Bronchial smooth muscle cell (primary cell): ENCODE results near the gene TMPRSS11E. TPM values are rescaled to one million over a fixed set of nuclear protein-coding genes. Genes with fewer than 3 reads are reported as not detected.

Experiments used
- total RNA-seq: library from RNA; depleted of rRNA; stranded (reverse); fragments of >200 nt; gene quantifications from 2 replicates; pipeline ENCODE4 v1.2.1, GENCODE V29; 2014

The TMPRSS11E gene
- total RNA-seq: 0.16 TPM in 1 of 2 replicates, not detected in the other

DNA sequence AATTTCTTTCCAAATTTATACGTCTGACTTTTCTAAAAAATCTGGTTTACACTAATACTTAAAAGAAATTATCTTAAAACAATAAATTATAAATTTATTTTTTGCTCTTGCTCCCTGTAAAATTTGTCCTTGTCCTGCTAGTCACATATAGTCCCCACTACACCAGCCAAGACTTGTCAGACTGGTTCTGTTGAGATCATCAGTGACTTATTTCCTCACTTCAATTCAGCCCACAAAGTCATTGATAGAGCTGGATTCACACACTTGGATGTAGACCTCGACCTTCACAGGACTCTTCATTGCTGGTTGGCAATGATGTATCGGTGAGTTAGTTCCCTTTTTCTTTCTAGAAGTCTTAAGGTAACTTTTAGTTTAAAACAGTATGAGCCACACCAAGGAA, at the start of gene TMPRSS11E:
TMPRSS11E (plus strand) TSS at position 263 of the 400 bp plus-strand sequence; CDS start at position 313, 50 bp downstream.

Other genes with a start within 250 kb of the TMPRSS11E start
- gene TMPRSS11B, start 201.8 kb upstream of the TMPRSS11E start, total RNA-seq: not detected in 2 replicates
- 36.1 and 46.6 TPM in 2 replicates for gene YTHDC1, start 97.4 kb upstream of the TMPRSS11E start, total RNA-seq
- not detected in 2 replicates for gene UGT2B17, start 128.9 kb downstream of the TMPRSS11E start, total RNA-seq
- gene UGT2B15, start 223.2 kb downstream of the TMPRSS11E start, total RNA-seq: not detected in 2 replicates